ENCODE measurements around the gene SIGLEC14. TPM values are rescaled to one million over a fixed set of nuclear protein-coding genes. Genes with fewer than 3 reads are reported as not detected.

SIGLEC14 gene
- total RNA-seq, 1 experiment from 2014 or later: not detected

DNA sequence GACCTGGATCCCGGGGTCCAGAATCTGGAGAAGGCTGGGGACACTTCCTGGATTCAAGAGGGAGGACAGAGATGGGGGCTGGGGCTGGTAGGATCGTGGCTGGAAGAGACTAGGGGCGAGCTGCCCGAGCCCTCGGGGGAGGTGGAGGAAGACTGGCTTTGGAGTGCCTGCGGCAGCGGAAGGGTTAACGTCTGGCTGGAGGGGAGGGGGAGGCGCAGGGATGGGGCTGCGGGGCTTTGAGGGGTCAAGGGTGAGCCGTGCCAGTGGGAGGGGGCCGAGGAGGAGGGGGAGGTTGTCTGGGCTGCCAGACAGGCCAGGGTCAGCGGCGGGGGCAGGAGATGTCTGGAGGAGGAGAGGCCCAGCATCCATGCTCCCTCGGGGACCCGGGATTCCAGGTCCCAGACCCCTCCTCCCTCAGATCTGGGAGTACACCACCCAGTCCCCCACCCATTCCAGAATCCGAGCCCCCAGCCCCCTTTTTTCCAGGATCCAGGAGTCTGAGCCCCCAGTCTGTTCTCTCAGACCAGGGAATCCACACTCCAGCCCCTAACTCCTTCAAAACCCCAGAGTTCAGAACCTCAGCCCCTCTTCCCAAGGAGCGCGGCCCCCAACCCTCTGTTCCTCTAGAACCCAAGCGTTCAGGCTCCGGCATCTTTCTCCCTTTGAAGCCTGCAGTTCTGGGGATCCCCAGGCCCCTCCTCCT lies 43.3 kb upstream of the SIGLEC14 start:
- H3K27ac ChIP-seq (ENCODE audit: low read depth, low read length, poor library complexity, severe bottlenecking): peak overlapping the region; percentile 83
- DNase-seq (ENCODE audit: low spot score): peak; percentile 45
- ChIA-PET CTCF (no interaction called here), POLR2A (ENCODE audit: low non-redundant PET) (no interaction called here)
- H3K9me3 ChIP-seq (ENCODE audit: low read depth, low read length, poor library complexity, severe bottlenecking): no peaks in the 10 kb centered on the region
- no peak for TF ChIP-seq EZH2 (IDR thresholded peaks at IDR 0.05; ENCODE audit: borderline replicate concordance, low read depth, low read length, poor library complexity, severe bottlenecking)
- TF ChIP-seq, protein P1, sequence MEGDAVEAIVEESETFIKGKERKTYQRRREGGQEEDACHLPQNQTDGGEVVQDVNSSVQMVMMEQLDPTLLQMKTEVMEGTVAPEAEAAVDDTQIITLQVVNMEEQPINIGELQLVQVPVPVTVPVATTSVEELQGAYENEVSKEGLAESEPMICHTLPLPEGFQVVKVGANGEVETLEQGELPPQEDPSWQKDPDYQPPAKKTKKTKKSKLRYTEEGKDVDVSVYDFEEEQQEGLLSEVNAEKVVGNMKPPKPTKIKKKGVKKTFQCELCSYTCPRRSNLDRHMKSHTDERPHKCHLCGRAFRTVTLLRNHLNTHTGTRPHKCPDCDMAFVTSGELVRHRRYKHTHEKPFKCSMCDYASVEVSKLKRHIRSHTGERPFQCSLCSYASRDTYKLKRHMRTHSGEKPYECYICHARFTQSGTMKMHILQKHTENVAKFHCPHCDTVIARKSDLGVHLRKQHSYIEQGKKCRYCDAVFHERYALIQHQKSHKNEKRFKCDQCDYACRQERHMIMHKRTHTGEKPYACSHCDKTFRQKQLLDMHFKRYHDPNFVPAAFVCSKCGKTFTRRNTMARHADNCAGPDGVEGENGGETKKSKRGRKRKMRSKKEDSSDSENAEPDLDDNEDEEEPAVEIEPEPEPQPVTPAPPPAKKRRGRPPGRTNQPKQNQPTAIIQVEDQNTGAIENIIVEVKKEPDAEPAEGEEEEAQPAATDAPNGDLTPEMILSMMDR (conservative IDR thresholded peaks at IDR 0.05; ENCODE audit: low read depth, low read length): no peak
- BruUV-seq (replicated peaks): no TSS peak
- H3K27me3 ChIP-seq (replicated peaks; ENCODE audit: insufficient read depth, low read depth, low read length, poor library complexity): no peaks in the 10 kb centered on the region
- peaks cover 21% of the 10 kb centered on the region for H3K4me1 ChIP-seq (ENCODE audit: insufficient read depth, low read length, poor library complexity, severe bottlenecking)
- H3K36me3 ChIP-seq (ENCODE audit: insufficient read depth, low read length, poor library complexity, severe bottlenecking): peaks cover 8% of the 10 kb centered on the region
- intact Hi-C loops (cut with micrococcal nuclease; ENCODE audit: unreplicated experiment): no loop called here
- H3K4me3 ChIP-seq (ENCODE audit: low read depth, low read length, poor library complexity, severe bottlenecking): peak overlapping the region; percentile 86

DNA sequence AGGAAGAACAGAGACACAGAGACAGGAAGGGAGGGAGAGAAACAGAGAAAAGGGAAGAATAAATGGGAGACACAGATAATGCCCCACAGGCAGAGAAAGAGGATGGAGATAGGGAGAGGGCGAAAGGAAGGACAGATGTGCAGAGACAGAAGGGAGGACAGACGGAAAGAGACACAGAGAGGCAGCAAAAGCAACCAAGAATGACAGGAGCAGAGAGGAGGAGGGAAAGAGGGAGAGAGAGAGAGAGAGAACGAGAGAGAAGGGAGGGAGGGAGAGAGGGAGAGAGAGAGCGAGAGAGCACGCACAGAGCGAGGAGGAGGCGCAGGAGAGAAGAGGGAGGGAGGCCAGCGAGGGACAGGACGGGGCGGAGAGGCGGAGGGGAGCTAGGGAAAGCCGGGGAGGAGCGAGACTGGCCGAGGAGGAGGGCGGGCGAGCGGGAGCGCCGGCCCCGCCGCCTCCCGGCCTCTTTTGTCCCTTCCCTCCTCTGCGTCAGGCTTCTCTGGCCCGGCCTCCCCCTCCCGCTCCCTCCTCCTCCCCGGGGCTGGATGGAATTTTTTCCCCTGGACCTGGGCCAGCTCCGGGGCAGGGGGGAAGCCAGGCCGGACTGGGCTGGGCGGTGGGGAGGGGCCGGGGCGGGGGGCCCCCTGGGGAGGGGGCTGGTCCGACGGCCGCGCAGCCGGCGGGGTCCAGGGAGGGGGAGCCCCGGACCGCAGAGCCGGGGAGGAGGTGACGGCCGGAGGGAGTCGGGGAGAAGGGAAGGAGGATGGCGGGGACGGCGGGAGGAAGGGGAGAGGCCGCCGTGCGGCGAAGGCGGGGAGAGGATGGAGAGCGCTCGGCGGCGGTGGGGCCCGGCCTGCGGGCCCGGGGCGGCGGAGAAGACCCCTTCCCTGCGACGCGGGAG lies 42.3 kb upstream of the SIGLEC14 start:
- H3K27ac ChIP-seq (ENCODE audit: low read depth, low read length, poor library complexity, severe bottlenecking): peak overlapping the region; percentile 83
- intact Hi-C loops (cut with micrococcal nuclease; ENCODE audit: unreplicated experiment): no loop called here
- DNase-seq (ENCODE audit: low spot score): peak; percentile 94
- H3K27me3 ChIP-seq (replicated peaks; ENCODE audit: insufficient read depth, low read depth, low read length, poor library complexity): no peaks in the 10 kb centered on the region
- peaks cover 6% of the 10 kb centered on the region for H3K36me3 ChIP-seq (ENCODE audit: insufficient read depth, low read length, poor library complexity, severe bottlenecking)
- POLR2A ChIA-PET (ENCODE audit: low non-redundant PET): interaction anchor here (0.6 to 0.7 kb wide), 2 partner anchors 117 to 280 kb away, joined by 8 to 11 read pairs; no protein-coding TSS in a partner anchor
- no peak for TF ChIP-seq EZH2 (IDR thresholded peaks at IDR 0.05; ENCODE audit: borderline replicate concordance, low read depth, low read length, poor library complexity, severe bottlenecking)
- TF ChIP-seq, protein P1 (conservative IDR thresholded peaks at IDR 0.05; ENCODE audit: low read depth, low read length): no peak
- H3K4me3 ChIP-seq (ENCODE audit: low read depth, low read length, poor library complexity, severe bottlenecking): peak overlapping the region; percentile 86
- CTCF ChIA-PET: interaction anchor here (0.5 to 1.7 kb wide), 4 partner anchors 15 to 1552 kb away, joined by 3 to 12 read pairs (median 4); no protein-coding TSS in a partner anchor
- no peaks in the 10 kb centered on the region for H3K9me3 ChIP-seq (ENCODE audit: low read depth, low read length, poor library complexity, severe bottlenecking)
- peaks cover 21% of the 10 kb centered on the region for H3K4me1 ChIP-seq (ENCODE audit: insufficient read depth, low read length, poor library complexity, severe bottlenecking)
- no TSS peak for BruUV-seq (replicated peaks)

DNA sequence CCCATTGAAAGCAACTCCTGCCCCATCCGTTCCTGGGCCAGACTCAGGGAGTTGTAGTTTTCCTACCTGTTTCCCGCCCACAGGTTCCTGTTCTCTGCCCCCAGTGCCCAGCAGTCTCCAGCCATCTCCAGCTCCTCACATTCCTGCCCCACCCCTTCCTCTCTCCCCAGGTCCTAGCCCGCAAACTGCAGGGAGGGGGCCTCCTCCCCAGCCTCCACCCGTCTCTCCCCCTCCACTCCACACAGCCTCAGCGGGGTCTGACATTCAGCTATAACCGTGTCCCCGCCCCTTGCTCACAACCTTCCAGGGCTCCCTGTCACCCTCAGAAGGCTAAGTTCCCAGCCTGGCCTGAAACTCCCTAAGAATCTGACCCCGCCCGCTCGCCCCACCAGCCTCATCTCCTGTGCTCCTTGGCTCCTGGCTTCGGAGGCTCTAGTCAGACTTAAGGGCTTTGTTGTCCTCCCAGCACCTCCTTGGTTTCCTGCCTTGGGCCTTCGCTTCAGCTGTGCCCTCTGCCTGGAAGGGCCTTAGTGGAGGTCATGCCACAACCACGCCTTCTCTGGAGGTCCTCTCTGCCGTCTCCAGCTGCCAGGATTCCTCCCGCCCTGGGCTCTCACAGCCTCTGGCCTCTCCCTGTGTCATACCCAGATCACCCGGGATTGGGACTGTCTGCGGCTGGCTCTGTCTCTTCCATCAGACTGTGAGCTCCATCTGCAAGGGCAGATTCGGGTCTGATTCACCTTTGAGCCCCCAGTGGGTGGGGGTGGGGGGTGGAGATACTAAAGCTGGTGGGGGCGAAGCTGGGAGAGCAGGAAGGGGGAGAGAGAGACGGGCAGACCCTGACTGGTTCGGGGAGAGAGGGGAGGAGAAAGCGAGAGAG lies 41.4 kb upstream of the SIGLEC14 start:
- intact Hi-C loops (cut with micrococcal nuclease; ENCODE audit: unreplicated experiment): no loop called here
- TF ChIP-seq, protein P1 (conservative IDR thresholded peaks at IDR 0.05; ENCODE audit: low read depth, low read length): no peak
- TF ChIP-seq EZH2 (IDR thresholded peaks at IDR 0.05; ENCODE audit: borderline replicate concordance, low read depth, low read length, poor library complexity, severe bottlenecking): no peak
- Histone ChIP-seq H3K4me3 (ENCODE audit: low read depth, low read length, poor library complexity, severe bottlenecking) (peak overlapping the region; percentile 86), H3K4me1 (ENCODE audit: insufficient read depth, low read length, poor library complexity, severe bottlenecking) (peaks cover 21% of the 10 kb centered on the region), H3K27ac (ENCODE audit: low read depth, low read length, poor library complexity, severe bottlenecking) (peak overlapping the region; percentile 83), H3K27me3 (replicated peaks; ENCODE audit: insufficient read depth, low read depth, low read length, poor library complexity) (no peaks in the 10 kb centered on the region), H3K9me3 (ENCODE audit: low read depth, low read length, poor library complexity, severe bottlenecking) (no peaks in the 10 kb centered on the region), H3K36me3 (ENCODE audit: insufficient read depth, low read length, poor library complexity, severe bottlenecking) (peaks cover 2% of the 10 kb centered on the region)
- CTCF ChIA-PET: interaction anchor here (0.5 to 1.7 kb wide), 3 partner anchors 16 to 1551 kb away, joined by 3 to 12 read pairs (median 3); no protein-coding TSS in a partner anchor
- peak; percentile 21 for DNase-seq (ENCODE audit: low spot score)
- TSS peak; percentile 83 for BruUV-seq (replicated peaks)
- POLR2A ChIA-PET (ENCODE audit: low non-redundant PET): interaction anchor here (0.6 kb wide), 3 partner anchors 15 to 741 kb away, joined by 5 to 15 read pairs (median 8); no protein-coding TSS in a partner anchor
